ENCODE measurements around the gene SMCO2. TPM values are rescaled to one million over a fixed set of nuclear protein-coding genes. Genes with fewer than 3 reads are reported as not detected.

SMCO2 gene
- total RNA-seq, 1 experiment from 2014 or later: 0.36 TPM

GRCh38 chr12:27498761-27499160 lies 52.2 kb downstream of the SMCO2 start:
- H3K4me3 ChIP-seq (ENCODE audit: low read depth in 2 of 2, low read length in 2 of 2): no peak overlapping the region
- BruUV-seq (replicated peaks): no TSS peak
- ChIA-PET POLR2A (no interaction called here), CTCF (no interaction called here)
- no peaks in the 10 kb centered on the region for H3K27me3 ChIP-seq (ENCODE audit: control insufficient read depth, insufficient read depth, low read length)
- ATAC-seq (no peak), DNase-seq (ENCODE audit: low read depth, low spot score) (no peak)
- intact Hi-C loops (cut with micrococcal nuclease; ENCODE audit: unreplicated experiment) (no loop called here), in situ Hi-C loops (cut with HindIII; ENCODE audit: low pct_unique_long_range_greater_than_20kb, low sequenced_read_pairs) (no loop called here)
- H3K27ac ChIP-seq (ENCODE audit: low read length): no peak overlapping the region
- TF ChIP-seq SIN3A (IDR thresholded peaks at IDR 0.05; ENCODE audit: borderline replicate concordance, insufficient read depth, low read depth, low read length) (no peak), TCF7L2 (IDR thresholded peaks at IDR 0.05; ENCODE audit: low read depth, low read length) (no peak), REST (IDR thresholded peaks at IDR 0.05; ENCODE audit: insufficient read depth in 1 of 2, low read depth in 2 of 2, low read length in 1 of 2) (no peak), CTCF (IDR thresholded peaks at IDR 0.05) (no peak), POLR2AphosphoS5 (IDR thresholded peaks at IDR 0.05; ENCODE audit: low read depth, low read length) (no peak)
- no peaks in the 10 kb centered on the region for H3K9me3 ChIP-seq (ENCODE audit: control insufficient read depth, insufficient read depth, low read depth, low read length)
- H3K36me3 ChIP-seq (ENCODE audit: control insufficient read depth, insufficient read depth, low read length): no peaks in the 10 kb centered on the region
- no peaks in the 10 kb centered on the region for H3K4me1 ChIP-seq (ENCODE audit: control insufficient read depth, insufficient read depth, low read length)

GRCh38 chr12:27499377-27499776 lies 52.8 kb downstream of the SMCO2 start:
- ChIA-PET CTCF (no interaction called here), POLR2A (no interaction called here)
- Histone ChIP-seq H3K9me3 (ENCODE audit: control insufficient read depth, insufficient read depth, low read depth, low read length) (no peaks in the 10 kb centered on the region), H3K27ac (ENCODE audit: low read length) (no peak overlapping the region), H3K4me1 (ENCODE audit: control insufficient read depth, insufficient read depth, low read length) (no peaks in the 10 kb centered on the region), H3K36me3 (ENCODE audit: control insufficient read depth, insufficient read depth, low read length) (no peaks in the 10 kb centered on the region), H3K4me3 (ENCODE audit: low read depth in 2 of 2, low read length in 2 of 2) (no peak overlapping the region), H3K27me3 (ENCODE audit: control insufficient read depth, insufficient read depth, low read length) (no peaks in the 10 kb centered on the region)
- BruUV-seq (replicated peaks): no TSS peak
- no peak for ATAC-seq
- in situ Hi-C loops (cut with HindIII; ENCODE audit: low pct_unique_long_range_greater_than_20kb, low sequenced_read_pairs) (no loop called here), intact Hi-C loops (cut with micrococcal nuclease; ENCODE audit: unreplicated experiment) (no loop called here)
- no peak for DNase-seq (ENCODE audit: low read depth, low spot score)
- no peak for TF ChIP-seq CTCF (IDR thresholded peaks at IDR 0.05)
- no peak for TF ChIP-seq SIN3A (IDR thresholded peaks at IDR 0.05; ENCODE audit: borderline replicate concordance, insufficient read depth, low read depth, low read length)
- TF ChIP-seq REST (IDR thresholded peaks at IDR 0.05; ENCODE audit: insufficient read depth in 1 of 2, low read depth in 2 of 2, low read length in 1 of 2): no peak
- TF ChIP-seq TCF7L2 (IDR thresholded peaks at IDR 0.05; ENCODE audit: low read depth, low read length): no peak
- no peak for TF ChIP-seq POLR2AphosphoS5 (IDR thresholded peaks at IDR 0.05; ENCODE audit: low read depth, low read length)

Data from Panc1 (cell line).